ENCODE measurements around the gene ZNF496.
"Not testable (repeated sequence)": the region's sequence is repeated elsewhere in the genome, so short reads cannot be mapped to it uniquely, and the experiment has no call there.

Gene ZNF496

GRCh38 chr1:247293047-247293446 is 38.6 kb downstream of the ZNF496 start:
- no peak overlapping the region for H3K4me3 ChIP-seq (ENCODE audit: low read depth, low read length)
- no peak overlapping the region for H3K27ac ChIP-seq
- no peaks in the 10 kb centered on the region for H3K36me3 ChIP-seq (replicated peaks)
- no peaks in the 10 kb centered on the region for H3K27me3 ChIP-seq (replicated peaks)
- peak; percentile 70 for DNase-seq
- in situ Hi-C loops (cut with HindIII; ENCODE audit: low pct_ligation_motif_present, low sequenced_read_pairs): no loop called here
- no peak for TF ChIP-seq CTCF (IDR thresholded peaks at IDR 0.05; ENCODE audit: low read depth, low read length, missing control alignments)

- in situ Hi-C loops (cut with HindIII; ENCODE audit: low pct_ligation_motif_present, low sequenced_read_pairs): no loop called here
- no peak overlapping the region for H3K27ac ChIP-seq
- no peak for TF ChIP-seq CTCF (IDR thresholded peaks at IDR 0.05; ENCODE audit: low read depth, low read length, missing control alignments)
- no peaks in the 10 kb centered on the region for H3K27me3 ChIP-seq (replicated peaks)
- no peaks in the 10 kb centered on the region for H3K36me3 ChIP-seq (replicated peaks)
- DNase-seq: no peak
- H3K4me3 ChIP-seq (ENCODE audit: low read depth, low read length): no peak overlapping the region
Observed at GRCh38 chr1:247291833-247292561, 39.7 kb downstream of the ZNF496 start.

DNA sequence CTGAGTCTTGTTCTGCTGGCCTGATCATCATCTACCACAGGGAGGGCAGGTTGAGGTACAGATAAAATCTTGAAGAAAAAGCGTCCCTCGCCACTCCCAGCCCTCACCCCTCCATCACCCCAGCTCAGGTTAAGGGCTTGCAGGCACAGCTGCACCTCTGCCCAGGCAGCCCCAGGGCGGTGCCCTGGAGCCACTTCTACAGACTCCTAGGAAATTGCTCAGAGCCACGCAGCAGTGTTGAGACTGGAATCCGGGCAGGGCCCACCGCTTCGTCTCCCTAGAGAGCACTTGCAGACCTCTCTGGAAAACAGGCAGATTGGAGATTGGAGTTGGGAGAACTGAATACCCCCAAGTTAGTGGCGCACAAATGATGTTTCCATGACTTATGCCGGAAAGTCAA is 40.5 kb downstream of the ZNF496 start:
- no peaks in the 10 kb centered on the region for H3K27me3 ChIP-seq (replicated peaks)
- DNase-seq: no peak
- no peaks in the 10 kb centered on the region for H3K36me3 ChIP-seq (replicated peaks)
- in situ Hi-C loops (cut with HindIII; ENCODE audit: low pct_ligation_motif_present, low sequenced_read_pairs): no loop called here
- H3K4me3 ChIP-seq (ENCODE audit: low read depth, low read length): no peak overlapping the region
- H3K27ac ChIP-seq: no peak overlapping the region
- TF ChIP-seq CTCF (IDR thresholded peaks at IDR 0.05; ENCODE audit: low read depth, low read length, missing control alignments): no peak

DNA sequence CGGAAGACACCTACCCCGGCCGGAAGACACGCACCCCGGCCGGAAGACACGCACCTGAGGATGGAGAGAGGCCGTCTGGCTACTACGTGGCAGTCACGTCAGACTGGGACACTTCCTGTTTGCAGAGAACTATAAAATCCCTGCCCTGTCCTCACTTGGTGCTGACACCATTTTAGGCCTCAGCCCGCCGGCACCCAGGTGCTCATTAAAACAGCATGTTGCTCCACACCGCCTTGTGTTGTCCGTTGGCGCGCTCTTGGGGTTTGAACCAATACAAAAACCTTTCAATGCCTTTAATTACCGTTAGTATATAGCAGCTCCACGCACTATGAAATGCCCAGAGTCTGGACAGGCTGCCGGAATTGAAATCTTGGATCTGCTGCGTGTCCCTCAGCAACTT is 41.1 kb downstream of the ZNF496 start:
- TF ChIP-seq CTCF (IDR thresholded peaks at IDR 0.05; ENCODE audit: low read depth, low read length, missing control alignments): no peak
- in situ Hi-C loops (cut with HindIII; ENCODE audit: low pct_ligation_motif_present, low sequenced_read_pairs): no loop called here
- no peak overlapping the region for H3K4me3 ChIP-seq (ENCODE audit: low read depth, low read length)
- no peaks in the 10 kb centered on the region for H3K27me3 ChIP-seq (replicated peaks)
- no peaks in the 10 kb centered on the region for H3K36me3 ChIP-seq (replicated peaks)
- H3K27ac ChIP-seq: no peak overlapping the region
- DNase-seq: no peak

GRCh38 chr1:247289274-247289892 is 42.3 kb downstream of the ZNF496 start:
- in situ Hi-C loops (cut with HindIII; ENCODE audit: low pct_ligation_motif_present, low sequenced_read_pairs); DNase-seq; H3K27ac ChIP-seq; H3K36me3 ChIP-seq (replicated peaks); H3K4me3 ChIP-seq (ENCODE audit: low read depth, low read length); H3K27me3 ChIP-seq (replicated peaks): not testable (repeated sequence)

DNA sequence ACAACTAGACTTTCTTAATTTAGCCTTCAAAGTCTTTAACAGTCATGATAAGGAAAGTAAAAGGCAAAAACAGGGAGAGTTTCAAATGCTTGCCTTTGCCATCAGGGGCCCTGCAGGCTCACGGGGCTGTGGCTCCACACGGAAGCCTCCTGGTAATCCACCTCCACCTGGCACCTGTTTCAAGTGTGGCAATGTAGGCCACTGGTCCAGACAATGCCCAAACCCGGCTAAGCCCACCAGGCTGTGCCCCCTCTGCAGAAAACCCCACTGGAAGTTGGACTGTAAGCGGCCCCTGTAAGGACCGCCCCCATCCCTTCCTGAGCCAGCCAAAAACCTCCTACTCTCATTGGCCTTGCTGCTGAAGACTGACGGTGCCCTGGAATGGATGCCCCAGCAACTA is 43.3 kb downstream of the ZNF496 start:
- Histone ChIP-seq H3K27me3 (replicated peaks) (no peaks in the 10 kb centered on the region), H3K4me3 (ENCODE audit: low read depth, low read length) (no peak overlapping the region), H3K27ac (no peak overlapping the region), H3K36me3 (replicated peaks) (no peaks in the 10 kb centered on the region)
- TF ChIP-seq CTCF (IDR thresholded peaks at IDR 0.05; ENCODE audit: low read depth, low read length, missing control alignments): no peak
- in situ Hi-C loops (cut with HindIII; ENCODE audit: low pct_ligation_motif_present, low sequenced_read_pairs): no loop called here
- no peak for DNase-seq

Data from brain microvascular endothelial cell (primary cell).